HEK293T (cell line): ENCODE measurements around the gene ARG2.

ENCODE experiments used
- BHLHE40 ChIP-seq: fragments of 450-650 bp; IDR thresholded peaks from 2 replicates; pipeline ENCODE4 v1.6.1; 2016; ENCODE audit warnings: mild to moderate bottlenecking, moderate library complexity, borderline replicate concordance
- CTBP1 ChIP-seq: fragments of 450-650 bp; IDR thresholded peaks from 2 replicates; pipeline ENCODE4 v1.6.1; 2016; ENCODE audit warnings: borderline replicate concordance
- FOXA1 ChIP-seq: fragments of 450-650 bp; IDR thresholded peaks from 2 replicates; pipeline ENCODE4 v1.6.1; 2016; ENCODE audit warnings: mild to moderate bottlenecking
- FOXK2 ChIP-seq: fragments of 450-650 bp; IDR thresholded peaks from 2 replicates; pipeline ENCODE4 v1.6.1; 2016; ENCODE audit warnings: mild to moderate bottlenecking
- FOXM1 ChIP-seq: fragments of 450-650 bp; IDR thresholded peaks from 2 replicates; pipeline ENCODE4 v1.6.1; 2017; ENCODE audit warnings: mild to moderate bottlenecking, borderline replicate concordance
- HDGF ChIP-seq: fragments of 450-650 bp; IDR thresholded peaks from 2 replicates; pipeline ENCODE4 v1.6.1; 2017; ENCODE audit warnings: antibody characterized with exemption, borderline replicate concordance
- L3MBTL2 ChIP-seq: fragments of 450-650 bp; conservative IDR thresholded peaks from 2 replicates; pipeline ENCODE4 v1.6.1; 2016; ENCODE audit warnings: mild to moderate bottlenecking
- LEF1 ChIP-seq: fragments of 450-650 bp; IDR thresholded peaks from 2 replicates; pipeline ENCODE4 v1.6.1; 2017; ENCODE audit warnings: mild to moderate bottlenecking, borderline replicate concordance
- SP1 ChIP-seq: fragments of 450-650 bp; IDR thresholded peaks from 2 replicates; pipeline ENCODE4 v1.6.1; 2017
- SUZ12 ChIP-seq: fragments of 450-650 bp; IDR thresholded peaks from 2 replicates; pipeline ENCODE4 v1.6.1; 2016; ENCODE audit warnings: mild to moderate bottlenecking
- TARDBP ChIP-seq: fragments of 450-650 bp; IDR thresholded peaks from 2 replicates; pipeline ENCODE4 v1.6.1; 2016
- ZNF384 ChIP-seq: fragments of 450-650 bp; IDR thresholded peaks from 2 replicates; pipeline ENCODE4 v1.6.1; 2016
- TF ChIP-seq, protein P1 (sequence below): fragments of 450-650 bp; IDR thresholded peaks from 2 replicates; pipeline ENCODE4 v1.6.1; 2016

DNA sequence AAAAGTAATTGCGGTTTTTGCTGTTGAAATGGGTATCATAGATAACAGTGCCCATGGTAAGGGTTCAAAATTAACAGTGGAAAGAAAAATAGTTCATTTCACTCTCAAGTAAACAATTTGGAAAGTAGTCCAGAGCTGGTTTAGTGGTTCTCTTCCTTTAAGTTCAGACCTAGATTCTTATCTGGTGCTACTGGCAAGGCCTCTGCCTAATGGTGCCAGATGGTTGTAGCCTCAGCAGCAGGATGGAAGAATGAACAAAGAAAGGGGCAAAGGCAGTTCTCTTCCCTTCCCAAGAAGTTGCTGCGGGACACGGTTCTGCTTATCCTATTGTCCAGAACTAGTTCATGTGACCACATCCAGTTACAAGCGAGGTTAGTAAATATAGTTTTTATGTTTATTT is 10.5 kb downstream of the ARG2 start:
- TF ChIP-seq FOXK2 (no peak), SUZ12 (no peak), BHLHE40 (no peak), L3MBTL2 (no peak), TARDBP (no peak), HDGF (no peak), FOXA1 (no peak), FOXM1 (no peak), SP1 (no peak), ZNF384 (no peak), LEF1 (no peak), CTBP1 (no peak)
- TF ChIP-seq, protein P1, sequence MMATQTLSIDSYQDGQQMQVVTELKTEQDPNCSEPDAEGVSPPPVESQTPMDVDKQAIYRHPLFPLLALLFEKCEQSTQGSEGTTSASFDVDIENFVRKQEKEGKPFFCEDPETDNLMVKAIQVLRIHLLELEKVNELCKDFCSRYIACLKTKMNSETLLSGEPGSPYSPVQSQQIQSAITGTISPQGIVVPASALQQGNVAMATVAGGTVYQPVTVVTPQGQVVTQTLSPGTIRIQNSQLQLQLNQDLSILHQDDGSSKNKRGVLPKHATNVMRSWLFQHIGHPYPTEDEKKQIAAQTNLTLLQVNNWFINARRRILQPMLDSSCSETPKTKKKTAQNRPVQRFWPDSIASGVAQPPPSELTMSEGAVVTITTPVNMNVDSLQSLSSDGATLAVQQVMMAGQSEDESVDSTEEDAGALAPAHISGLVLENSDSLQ: no peak
